Measurements from ENCODE around the gene NDC80.

The NDC80 gene

DNA sequence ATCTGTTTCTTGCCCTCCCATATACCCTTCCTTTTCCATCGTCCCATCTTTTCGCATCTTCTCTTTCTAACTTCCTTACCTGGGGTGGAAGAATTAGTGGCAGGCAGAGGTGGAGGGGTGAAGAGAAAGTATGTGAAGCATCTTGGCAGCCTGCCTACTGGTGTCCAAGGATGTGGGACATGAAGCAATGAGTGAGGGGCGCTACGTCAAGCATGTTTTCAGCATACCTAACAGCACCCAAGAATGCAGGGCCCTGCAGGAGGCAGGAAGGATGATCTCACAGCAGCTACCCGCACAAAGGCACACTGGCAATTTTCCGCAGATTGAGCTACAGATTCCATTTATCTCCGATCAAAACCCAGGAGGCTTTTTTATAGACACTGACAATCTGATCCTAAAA is 42.2 kb upstream of the NDC80 start:
- Histone ChIP-seq H3K27me3 (replicated peaks; ENCODE audit: insufficient read depth, low read length) (no peaks in the 10 kb centered on the region), H3K9me3 (replicated peaks; ENCODE audit: insufficient read depth, low read length) (no peaks in the 10 kb centered on the region), H4K20me1 (ENCODE audit: insufficient read depth, low read length) (no peaks in the 10 kb centered on the region), H3K4me1 (ENCODE audit: low read length) (no peaks in the 10 kb centered on the region), H2AFZ (ENCODE audit: low read length) (no peak overlapping the region), H3K9ac (ENCODE audit: low read length) (no peak overlapping the region), H3K9me2 (replicated peaks; ENCODE audit: insufficient read depth, low read length) (no peaks in the 10 kb centered on the region), H3F3A (ENCODE audit: insufficient read depth, low read length) (no peaks in the 10 kb centered on the region), H3K79me2 (ENCODE audit: low read length) (no peaks in the 10 kb centered on the region), H3K4me2 (ENCODE audit: low read depth, low read length) (no peak overlapping the region), H3K27ac (ENCODE audit: low read length) (no peak overlapping the region), H3K4me3 (ENCODE audit: low read length) (no peak overlapping the region), H3K36me3 (replicated peaks; ENCODE audit: insufficient read depth, low read length) (no peaks in the 10 kb centered on the region)
- TF ChIP-seq EZH2phosphoT487 (IDR thresholded peaks at IDR 0.05; ENCODE audit: low read length): no peak
- DNase-seq: no peak

DNA sequence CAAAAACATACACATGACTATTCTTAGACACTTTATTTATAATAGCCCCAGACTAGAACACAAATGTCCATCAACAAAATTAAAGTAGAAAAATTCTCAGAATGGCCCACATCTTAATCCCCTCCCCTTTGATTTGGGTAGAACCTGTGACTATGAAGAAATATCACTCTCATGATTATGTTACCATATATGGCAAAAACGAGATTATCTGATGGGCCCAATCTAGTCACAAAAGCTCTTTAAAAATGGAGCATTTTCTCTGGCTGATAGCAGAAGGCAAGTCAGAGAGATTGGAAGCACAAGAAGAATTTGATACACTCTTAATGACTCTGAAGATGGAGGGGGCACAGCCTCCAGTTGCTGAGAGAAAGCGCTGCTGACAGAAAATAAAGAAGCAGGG is 39.6 kb upstream of the NDC80 start:
- Histone ChIP-seq H3K27ac (ENCODE audit: low read length) (no peak overlapping the region), H3K4me1 (ENCODE audit: low read length) (no peaks in the 10 kb centered on the region), H3K36me3 (replicated peaks; ENCODE audit: insufficient read depth, low read length) (no peaks in the 10 kb centered on the region), H2AFZ (ENCODE audit: low read length) (no peak overlapping the region), H3K4me3 (ENCODE audit: low read length) (no peak overlapping the region), H3K9ac (ENCODE audit: low read length) (no peak overlapping the region), H3F3A (ENCODE audit: insufficient read depth, low read length) (no peaks in the 10 kb centered on the region), H3K9me3 (replicated peaks; ENCODE audit: insufficient read depth, low read length) (no peaks in the 10 kb centered on the region), H3K79me2 (ENCODE audit: low read length) (no peaks in the 10 kb centered on the region), H3K9me2 (replicated peaks; ENCODE audit: insufficient read depth, low read length) (no peaks in the 10 kb centered on the region), H3K27me3 (replicated peaks; ENCODE audit: insufficient read depth, low read length) (no peaks in the 10 kb centered on the region), H3K4me2 (ENCODE audit: low read depth, low read length) (no peak overlapping the region), H4K20me1 (ENCODE audit: insufficient read depth, low read length) (no peaks in the 10 kb centered on the region)
- TF ChIP-seq, protein P1, sequence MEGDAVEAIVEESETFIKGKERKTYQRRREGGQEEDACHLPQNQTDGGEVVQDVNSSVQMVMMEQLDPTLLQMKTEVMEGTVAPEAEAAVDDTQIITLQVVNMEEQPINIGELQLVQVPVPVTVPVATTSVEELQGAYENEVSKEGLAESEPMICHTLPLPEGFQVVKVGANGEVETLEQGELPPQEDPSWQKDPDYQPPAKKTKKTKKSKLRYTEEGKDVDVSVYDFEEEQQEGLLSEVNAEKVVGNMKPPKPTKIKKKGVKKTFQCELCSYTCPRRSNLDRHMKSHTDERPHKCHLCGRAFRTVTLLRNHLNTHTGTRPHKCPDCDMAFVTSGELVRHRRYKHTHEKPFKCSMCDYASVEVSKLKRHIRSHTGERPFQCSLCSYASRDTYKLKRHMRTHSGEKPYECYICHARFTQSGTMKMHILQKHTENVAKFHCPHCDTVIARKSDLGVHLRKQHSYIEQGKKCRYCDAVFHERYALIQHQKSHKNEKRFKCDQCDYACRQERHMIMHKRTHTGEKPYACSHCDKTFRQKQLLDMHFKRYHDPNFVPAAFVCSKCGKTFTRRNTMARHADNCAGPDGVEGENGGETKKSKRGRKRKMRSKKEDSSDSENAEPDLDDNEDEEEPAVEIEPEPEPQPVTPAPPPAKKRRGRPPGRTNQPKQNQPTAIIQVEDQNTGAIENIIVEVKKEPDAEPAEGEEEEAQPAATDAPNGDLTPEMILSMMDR (IDR thresholded peaks at IDR 0.05; ENCODE audit: low read length): no peak
- TF ChIP-seq EZH2phosphoT487 (IDR thresholded peaks at IDR 0.05; ENCODE audit: low read length) (no peak), EZH2 (optimal IDR thresholded peaks at IDR 0.05; ENCODE audit: low read depth, low read length) (no peak)
- DNase-seq: no peak

DNA sequence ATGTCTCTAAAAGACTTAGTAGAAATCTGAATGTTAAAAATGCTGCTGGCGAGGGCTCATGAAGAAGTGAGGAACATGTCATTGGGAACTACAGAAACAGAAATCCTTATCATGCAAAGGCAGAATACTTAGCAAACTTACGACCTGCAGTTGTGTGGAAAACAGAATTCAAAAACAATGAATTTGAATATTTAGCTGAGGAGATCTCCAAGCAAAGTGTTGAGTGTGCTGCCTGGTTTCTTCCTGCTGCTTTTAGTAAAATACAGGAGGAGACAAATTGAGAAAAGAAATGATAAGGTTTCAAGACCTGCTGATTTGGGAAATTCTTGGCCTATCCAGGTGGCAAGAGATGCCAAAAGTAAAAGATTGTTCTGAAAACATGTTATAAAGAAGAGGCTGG is 38.6 kb upstream of the NDC80 start:
- no peak overlapping the region for H3K27ac ChIP-seq (ENCODE audit: low read length)
- H2AFZ ChIP-seq (ENCODE audit: low read length): no peak overlapping the region
- no peaks in the 10 kb centered on the region for H3K27me3 ChIP-seq (replicated peaks; ENCODE audit: insufficient read depth, low read length)
- H3K9me3 ChIP-seq (replicated peaks; ENCODE audit: insufficient read depth, low read length): no peaks in the 10 kb centered on the region
- H3K4me2 ChIP-seq (ENCODE audit: low read depth, low read length): no peak overlapping the region
- H3K36me3 ChIP-seq (replicated peaks; ENCODE audit: insufficient read depth, low read length): no peaks in the 10 kb centered on the region
- no peak overlapping the region for H3K9ac ChIP-seq (ENCODE audit: low read length)
- TF ChIP-seq, protein P1 (IDR thresholded peaks at IDR 0.05; ENCODE audit: low read length): no peak
- TF ChIP-seq EZH2 (optimal IDR thresholded peaks at IDR 0.05; ENCODE audit: low read depth, low read length) (no peak), EZH2phosphoT487 (IDR thresholded peaks at IDR 0.05; ENCODE audit: low read length) (no peak)
- DNase-seq: no peak
- no peaks in the 10 kb centered on the region for H3K79me2 ChIP-seq (ENCODE audit: low read length)
- no peak overlapping the region for H3K4me3 ChIP-seq (ENCODE audit: low read length)
- no peaks in the 10 kb centered on the region for H4K20me1 ChIP-seq (ENCODE audit: insufficient read depth, low read length)
- no peaks in the 10 kb centered on the region for H3K4me1 ChIP-seq (ENCODE audit: low read length)
- H3F3A ChIP-seq (ENCODE audit: insufficient read depth, low read length): no peaks in the 10 kb centered on the region
- no peaks in the 10 kb centered on the region for H3K9me2 ChIP-seq (replicated peaks; ENCODE audit: insufficient read depth, low read length)

DNA sequence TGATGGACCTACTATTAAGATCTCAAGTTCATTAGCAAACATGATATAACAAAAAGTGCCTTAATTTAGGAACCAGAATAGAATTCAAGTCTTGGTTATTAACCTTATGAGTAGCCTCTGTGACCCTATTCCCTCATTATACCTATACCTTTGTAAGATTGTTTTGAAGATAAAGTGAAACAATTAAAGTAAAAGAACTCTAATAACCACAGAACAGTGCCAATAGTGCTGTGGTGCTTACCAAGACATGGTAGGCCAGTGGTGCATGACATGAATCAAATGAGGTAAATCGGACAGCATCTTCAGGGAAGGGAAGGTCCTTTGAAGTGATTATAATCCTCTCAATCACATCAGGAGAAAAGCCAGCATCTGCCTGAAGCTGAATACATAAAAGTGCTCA is 36.5 kb upstream of the NDC80 start:
- Histone ChIP-seq H2AFZ (ENCODE audit: low read length) (no peak overlapping the region), H3K79me2 (ENCODE audit: low read length) (no peaks in the 10 kb centered on the region), H4K20me1 (ENCODE audit: insufficient read depth, low read length) (no peaks in the 10 kb centered on the region), H3F3A (ENCODE audit: insufficient read depth, low read length) (no peaks in the 10 kb centered on the region), H3K27me3 (replicated peaks; ENCODE audit: insufficient read depth, low read length) (no peaks in the 10 kb centered on the region), H3K36me3 (replicated peaks; ENCODE audit: insufficient read depth, low read length) (no peaks in the 10 kb centered on the region; the same call in 1 of the 2 replicates), H3K4me3 (ENCODE audit: low read length) (no peak overlapping the region), H3K9ac (ENCODE audit: low read length) (no peak overlapping the region), H3K9me2 (replicated peaks; ENCODE audit: insufficient read depth, low read length) (no peaks in the 10 kb centered on the region), H3K9me3 (replicated peaks; ENCODE audit: insufficient read depth, low read length) (no peaks in the 10 kb centered on the region), H3K27ac (ENCODE audit: low read length) (no peak overlapping the region), H3K4me1 (ENCODE audit: low read length) (no peaks in the 10 kb centered on the region), H3K4me2 (ENCODE audit: low read depth, low read length) (no peak overlapping the region)
- DNase-seq: no peak
- TF ChIP-seq EZH2 (optimal IDR thresholded peaks at IDR 0.05; ENCODE audit: low read depth, low read length) (no peak), EZH2phosphoT487 (IDR thresholded peaks at IDR 0.05; ENCODE audit: low read length) (no peak)
- TF ChIP-seq, protein P1 (IDR thresholded peaks at IDR 0.05; ENCODE audit: low read length): no peak
